NB4 (cell line): ENCODE data around the gene CRTAC1.

Experiments
- DNase-seq: peaks from one replicate; pipeline ENCODE4 v3.0.0; 2010; ENCODE audit warnings: low read depth
- H3K4me3 ChIP-seq: one replicate; pipeline ENCODE4 v1.5.1; 2011; ENCODE audit warnings: mild to moderate bottlenecking, low read depth, low read length, moderate library complexity
- MYC ChIP-seq: IDR thresholded peaks from 2 replicates; pipeline ENCODE4 v1.6.1; 2011; ENCODE audit warnings: low read depth, low read length
- POLR2A ChIP-seq: IDR thresholded peaks from 2 replicates; pipeline ENCODE4 v1.6.1; 2011; ENCODE audit warnings: mild to moderate bottlenecking; ENCODE audit not compliant: insufficient read length; ENCODE audit errors: extremely low read depth
- TF ChIP-seq, protein P1 (sequence below): IDR thresholded peaks from 2 replicates; pipeline ENCODE4 v1.6.1; 2011; ENCODE audit warnings: low read depth, low read length
- TF ChIP-seq, protein P2 (sequence below): IDR thresholded peaks from one replicate; pipeline ENCODE4 v1.5.1; 2012; ENCODE audit warnings: low read depth, low read length

The CRTAC1 gene

GRCh38 chr10:97960269-97961056 lies 70.0 kb downstream of the CRTAC1 start:
- TF ChIP-seq MYC (no peak), POLR2A (no peak)
- TF ChIP-seq, protein P1, sequence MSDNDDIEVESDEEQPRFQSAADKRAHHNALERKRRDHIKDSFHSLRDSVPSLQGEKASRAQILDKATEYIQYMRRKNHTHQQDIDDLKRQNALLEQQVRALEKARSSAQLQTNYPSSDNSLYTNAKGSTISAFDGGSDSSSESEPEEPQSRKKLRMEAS = peak; percentile 41
- TF ChIP-seq, protein P2, sequence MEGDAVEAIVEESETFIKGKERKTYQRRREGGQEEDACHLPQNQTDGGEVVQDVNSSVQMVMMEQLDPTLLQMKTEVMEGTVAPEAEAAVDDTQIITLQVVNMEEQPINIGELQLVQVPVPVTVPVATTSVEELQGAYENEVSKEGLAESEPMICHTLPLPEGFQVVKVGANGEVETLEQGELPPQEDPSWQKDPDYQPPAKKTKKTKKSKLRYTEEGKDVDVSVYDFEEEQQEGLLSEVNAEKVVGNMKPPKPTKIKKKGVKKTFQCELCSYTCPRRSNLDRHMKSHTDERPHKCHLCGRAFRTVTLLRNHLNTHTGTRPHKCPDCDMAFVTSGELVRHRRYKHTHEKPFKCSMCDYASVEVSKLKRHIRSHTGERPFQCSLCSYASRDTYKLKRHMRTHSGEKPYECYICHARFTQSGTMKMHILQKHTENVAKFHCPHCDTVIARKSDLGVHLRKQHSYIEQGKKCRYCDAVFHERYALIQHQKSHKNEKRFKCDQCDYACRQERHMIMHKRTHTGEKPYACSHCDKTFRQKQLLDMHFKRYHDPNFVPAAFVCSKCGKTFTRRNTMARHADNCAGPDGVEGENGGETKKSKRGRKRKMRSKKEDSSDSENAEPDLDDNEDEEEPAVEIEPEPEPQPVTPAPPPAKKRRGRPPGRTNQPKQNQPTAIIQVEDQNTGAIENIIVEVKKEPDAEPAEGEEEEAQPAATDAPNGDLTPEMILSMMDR = no peak
- H3K4me3 ChIP-seq = no peak overlapping the region
- no peak for DNase-seq

DNA sequence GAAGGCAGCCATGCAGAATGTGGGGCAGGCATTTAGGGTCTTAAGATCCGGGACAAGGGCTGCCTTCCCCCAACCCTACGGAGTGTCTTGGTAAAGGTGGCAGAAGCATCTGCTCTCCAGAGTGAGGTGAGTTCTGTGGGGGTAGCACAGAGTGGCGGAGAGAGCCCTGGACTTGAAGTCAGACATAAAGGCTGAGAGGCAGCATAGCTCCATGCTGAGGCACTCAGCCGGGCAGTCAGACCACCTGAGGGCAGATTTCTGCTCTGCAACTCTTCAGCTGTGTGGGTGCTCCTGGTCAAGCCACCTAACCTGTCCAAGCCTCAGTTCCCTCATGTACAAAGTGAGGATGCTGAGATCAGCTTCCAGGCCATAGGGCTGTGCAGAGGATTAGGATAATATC lies 81.0 kb downstream of the CRTAC1 start:
- DNase-seq = no peak
- no peak overlapping the region for H3K4me3 ChIP-seq
- TF ChIP-seq MYC (no peak), POLR2A (no peak)
- TF ChIP-seq, protein P1 = no peak
- TF ChIP-seq, protein P2 = no peak

- TF ChIP-seq, protein P2 = no peak
- TF ChIP-seq, protein P1 = no peak
- no peak for TF ChIP-seq POLR2A
- TF ChIP-seq MYC = no peak
- no peak overlapping the region for H3K4me3 ChIP-seq
- no peak for DNase-seq
Measured at GRCh38 chr10:97948822-97949221, 81.6 kb downstream of the CRTAC1 start.

DNA sequence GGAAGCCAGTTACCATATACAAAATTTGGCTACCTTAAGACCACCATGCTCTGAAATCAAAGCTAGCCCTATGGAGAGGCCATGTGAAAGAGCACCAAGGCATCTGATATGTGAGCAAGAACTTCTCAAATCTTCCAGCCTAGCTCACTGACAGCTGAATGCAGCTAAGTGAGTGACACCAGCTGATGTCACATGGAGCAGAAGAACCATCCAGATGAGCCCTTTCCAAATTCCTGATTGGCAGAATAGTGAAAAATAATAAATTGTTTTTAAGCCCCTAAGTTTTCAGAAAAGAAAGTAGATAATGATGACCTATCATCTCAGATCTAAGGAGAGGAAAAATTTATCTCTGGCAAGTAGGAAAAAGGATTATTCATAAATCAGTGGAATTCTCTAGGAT lies 85.6 kb downstream of the CRTAC1 start:
- H3K4me3 ChIP-seq = no peak overlapping the region
- TF ChIP-seq POLR2A (no peak), MYC (no peak)
- TF ChIP-seq, protein P2 = no peak
- TF ChIP-seq, protein P1 = no peak
- no peak for DNase-seq

- DNase-seq = no peak
- no peak overlapping the region for H3K4me3 ChIP-seq
- TF ChIP-seq, protein P2 = no peak
- TF ChIP-seq MYC (no peak), POLR2A (no peak)
- TF ChIP-seq, protein P1 = no peak
Measured at GRCh38 chr10:97943294-97943693, 87.1 kb downstream of the CRTAC1 start.
